IMR-90 (cell line): ENCODE results near the gene NPRL2. TPM values are rescaled to one million over a fixed set of nuclear protein-coding genes. Genes with fewer than 3 reads are reported as not detected.
A peak's percentile ranks its signal among the peaks of the same experiment; 100 is the strongest.

Experiments
- ATAC-seq: fragments of 200-7000 bp; cut with Tn5 transposase; 2 replicates; pipeline ENCODE4 v1.9.1; 2020; ENCODE audit warnings: low read depth, mild to moderate bottlenecking, moderate library complexity
- BruUV-seq: library from RNA; stranded (reverse); fragments of 400-500 nt; replicated peaks from 2 replicates; lab custom pipeline; 2021; lab: Mats Ljungman, UMichigan
- CTCF ChIA-PET: fragments of 300-600 bp; formaldehyde crosslinking; extraction: SDS; loops from one replicate; lab custom pipeline; 2021; ENCODE audit warnings: antibody characterized with exemption; lab: Yijun Ruan, JAX
- POLR2A ChIA-PET: fragments of 300-600 bp; sonication (Branson Sonifier 250); formaldehyde crosslinking; loops from one replicate; lab custom pipeline; 2022; ENCODE audit warnings: antibody characterized with exemption; ENCODE audit not compliant: unreplicated experiment; lab: Charles Lee
- DNase-seq: peaks from one replicate; pipeline ENCODE4 v3.0.0; 2013
- H2AFZ ChIP-seq: replicated peaks from 2 replicates; pipeline ENCODE3; 2013; ENCODE audit warnings: low read length, mild to moderate bottlenecking; ENCODE audit not compliant: poor library complexity
- H2AK5ac ChIP-seq: 2 replicates; pipeline ENCODE4 v1.6.1; 2013; ENCODE audit warnings: low read depth, low read length, inconsistent platforms
- H2AK9ac ChIP-seq: replicated peaks from 2 replicates; pipeline ENCODE3; 2013; ENCODE audit warnings: mild to moderate bottlenecking, low read depth, low read length, moderate library complexity; ENCODE audit not compliant: poor library complexity
- H2BK120ac ChIP-seq: 2 replicates; pipeline ENCODE4 v1.6.1; 2013; ENCODE audit warnings: low read depth, low read length, inconsistent platforms
- H2BK15ac ChIP-seq: 3 replicates; pipeline ENCODE4 v1.6.1; 2013; ENCODE audit warnings: low read depth, low read length, inconsistent platforms
- H2BK20ac ChIP-seq: 2 replicates; pipeline ENCODE4 v1.6.1; 2013; ENCODE audit warnings: low read depth, mild to moderate bottlenecking, inconsistent platforms, low read length, moderate library complexity
- H2BK5ac ChIP-seq: 2 replicates; pipeline ENCODE4 v1.6.1; 2013; ENCODE audit warnings: mild to moderate bottlenecking, low read depth, low read length, inconsistent platforms; ENCODE audit not compliant: poor library complexity, severe bottlenecking
- H3K14ac ChIP-seq: replicated peaks from 2 replicates; pipeline ENCODE4 v1.6.1; 2013; ENCODE audit warnings: low read depth, low read length, inconsistent platforms
- H3K18ac ChIP-seq: 2 replicates; pipeline ENCODE4 v1.6.1; 2013; ENCODE audit warnings: low read depth, low read length, control low read depth
- H3K23ac ChIP-seq: 2 replicates; pipeline ENCODE4 v1.6.1; 2013; ENCODE audit warnings: low read depth, low read length, inconsistent platforms
- H3K27ac ChIP-seq: 2 replicates; pipeline ENCODE4 v1.5.1; 2013; ENCODE audit warnings: mild to moderate bottlenecking, control low read depth, low read length; ENCODE audit not compliant: insufficient read depth
- H3K27me3 ChIP-seq: 2 replicates; pipeline ENCODE4 v1.6.1; 2013; ENCODE audit warnings: low read length; ENCODE audit not compliant: control insufficient read depth, insufficient read depth
- H3K36me3 ChIP-seq: 2 replicates; pipeline ENCODE4 v1.6.1; 2013; ENCODE audit warnings: low read length, mixed read lengths; ENCODE audit not compliant: control insufficient read depth, insufficient read depth
- H3K4ac ChIP-seq: 2 replicates; pipeline ENCODE4 v1.6.1; 2013; ENCODE audit warnings: low read depth, low read length, inconsistent platforms
- H3K4me1 ChIP-seq: 2 replicates; pipeline ENCODE4 v1.6.1; 2013; ENCODE audit warnings: low read length, mixed read lengths; ENCODE audit not compliant: control insufficient read depth, insufficient read depth
- H3K4me2 ChIP-seq: 2 replicates; pipeline ENCODE4 v1.6.1; 2013; ENCODE audit warnings: low read depth, mild to moderate bottlenecking, control low read depth, low read length, moderate library complexity
- H3K4me3 ChIP-seq: 2 replicates; pipeline ENCODE4 v1.5.1; 2013; ENCODE audit warnings: low read depth, mild to moderate bottlenecking, control low read depth, low read length, moderate library complexity; ENCODE audit not compliant: insufficient read depth
- H3K56ac ChIP-seq: 2 replicates; pipeline ENCODE4 v1.6.1; 2013; ENCODE audit warnings: low read length, inconsistent platforms; ENCODE audit not compliant: insufficient read depth; ENCODE audit errors: extremely low read depth
- H3K79me1 ChIP-seq, 2 experiments: 2 replicates each; pipeline ENCODE4 v1.6.1; 2013; ENCODE audit warnings: low read length in 2 of 2, inconsistent platforms in 1 of 2, low read depth in 1 of 2
- H3K9ac ChIP-seq: 2 replicates; pipeline ENCODE4 v1.6.1; 2013; ENCODE audit warnings: low read depth, low read length, control low read depth
- H3K9me1 ChIP-seq: 2 replicates; pipeline ENCODE4 v1.6.1; 2013; ENCODE audit warnings: low read length, inconsistent platforms; ENCODE audit not compliant: insufficient read depth
- H3K9me3 ChIP-seq: 2 replicates; pipeline ENCODE4 v1.6.1; 2013; ENCODE audit warnings: low read length; ENCODE audit not compliant: control insufficient read depth, insufficient read depth
- H4K20me1 ChIP-seq: 2 replicates; pipeline ENCODE4 v1.6.1; 2013; ENCODE audit warnings: low read length, inconsistent platforms; ENCODE audit not compliant: insufficient read depth
- H4K5ac ChIP-seq: 2 replicates; pipeline ENCODE4 v1.6.1; 2013; ENCODE audit warnings: mild to moderate bottlenecking, low read depth, low read length, control low read depth
- H4K8ac ChIP-seq, 2 experiments: 2 replicates each; pipeline ENCODE4 v1.6.1; 2013; ENCODE audit warnings: low read depth in 2 of 2, low read length in 2 of 2, control low read depth in 1 of 2, inconsistent platforms in 1 of 2
- H4K91ac ChIP-seq: 2 replicates; pipeline ENCODE4 v1.6.1; 2013; ENCODE audit warnings: low read depth, low read length, inconsistent platforms; ENCODE audit not compliant: insufficient read depth
- CHD1 ChIP-seq: IDR thresholded peaks from 2 replicates; pipeline ENCODE4 v1.6.1; 2012; ENCODE audit warnings: low read depth, low read length, improper control_type of control experiment
- ELK1 ChIP-seq: fragments of 150-350 bp; IDR thresholded peaks from 2 replicates; pipeline ENCODE4 v1.6.1; 2016; ENCODE audit warnings: low read depth, mild to moderate bottlenecking, low read length, moderate library complexity, borderline replicate concordance
- MXI1 ChIP-seq: IDR thresholded peaks from 2 replicates; pipeline ENCODE4 v1.6.1; 2012; ENCODE audit warnings: low read depth, mild to moderate bottlenecking, low read length, moderate library complexity, borderline replicate concordance
- NFE2L2 ChIP-seq: fragments of 150-350 bp; IDR thresholded peaks from 2 replicates; pipeline ENCODE4 v1.6.1; 2016; ENCODE audit warnings: low read depth, mild to moderate bottlenecking, low read length
- RAD21 ChIP-seq: IDR thresholded peaks from 2 replicates; pipeline ENCODE4 v1.6.1; 2012; ENCODE audit warnings: low read length, improper control_type of control experiment
- WGBS, 2 experiments: methylation state at CpG; one replicate each; pipeline versions ENCODE4 v1.1.5 to v1.1.7; 2013; ENCODE audit warnings: missing lambda C conversion rate in 2 of 2; ENCODE audit not compliant: insufficient read length in 1 of 2; ENCODE audit errors: extremely low coverage in 2 of 2; 5-methylcytosine and 5-hydroxymethylcytosine counted together
- dilution Hi-C: fragments of 300-500 bp; cut with HindIII; formaldehyde crosslinking; loops from one replicate; pipeline ENCODE4 v1.14.3; 2018; ENCODE audit warnings: low sequenced_read_pairs; ENCODE audit not compliant: unreplicated experiment
- in situ Hi-C: fragments of 300-500 bp; cut with MboI; formaldehyde crosslinking; loops from 3 replicates; pipeline ENCODE4 v1.14.3; 2019; ENCODE audit warnings: low sequenced_read_pairs, inconsistent platforms, mixed read lengths
- intact Hi-C: fragments of 100-400 bp; cut with micrococcal nuclease; formaldehyde crosslinking; loops from 2 replicates; pipeline ENCODE4 v1.10.0; 2022
- polyA plus RNA-seq, 3 experiments: library from polyadenylated mRNA; depleted of rRNA; stranded (reverse); fragments of >200 nt; gene quantifications; 2 replicates each; pipeline ENCODE4 v1.2.3, GENCODE V29; 2012; ENCODE audit warnings: low replicate concordance in 1 of 3
- total RNA-seq: library from RNA; depleted of rRNA; stranded (reverse); fragments of >200 nt; gene quantifications from 2 replicates; pipeline ENCODE4 v1.2.3, GENCODE V29; 2012
- TF ChIP-seq, protein P1 (sequence below): conservative IDR thresholded peaks from 2 replicates; pipeline ENCODE4 v1.5.1; 2012; ENCODE audit warnings: mild to moderate bottlenecking, low read depth, low read length, improper control_type of control experiment

The NPRL2 gene
- total and polyA plus RNA-seq, 2 of the 4 experiments (the other 2 are of a cell fraction) = 38.3 to 38.7 TPM

DNA sequence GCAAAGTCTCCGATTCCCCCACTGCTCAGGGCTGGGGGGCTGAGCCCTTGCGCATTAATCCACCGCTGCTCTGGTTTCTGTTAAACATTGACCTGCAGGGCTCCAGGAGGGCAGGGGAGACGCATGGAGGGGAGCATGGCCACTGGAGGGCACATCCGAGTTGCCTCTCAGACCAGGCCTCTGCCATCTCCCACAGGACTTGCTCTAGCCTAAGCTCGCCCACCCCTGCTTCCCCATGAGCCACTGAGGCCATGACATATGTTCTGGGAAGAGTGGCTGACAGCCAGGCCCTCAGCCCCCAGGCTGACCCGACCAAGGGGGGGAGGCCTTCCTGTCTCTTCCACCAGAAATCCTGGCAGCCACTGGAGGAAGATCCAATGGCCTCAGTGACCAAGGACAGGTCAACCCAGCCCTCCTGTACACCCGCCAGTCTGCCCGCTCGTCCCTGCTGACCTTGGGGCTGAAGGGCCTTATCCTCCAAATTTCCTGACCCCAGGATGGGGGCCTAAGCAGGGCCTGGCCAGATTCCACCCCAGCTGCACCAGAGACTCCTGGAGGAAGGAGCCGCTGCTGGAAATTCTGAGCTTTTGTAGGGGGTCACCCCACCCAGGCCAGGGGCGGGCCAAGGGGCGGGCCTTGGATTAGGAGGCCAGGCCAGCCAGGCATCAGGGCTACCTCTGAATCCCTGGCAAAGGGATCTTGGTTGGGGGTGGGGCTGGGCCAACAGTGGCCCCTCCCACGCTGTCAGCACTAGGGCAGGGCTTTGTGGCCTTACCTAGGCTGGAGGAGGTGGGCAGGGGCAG, 47.4 kb downstream of the NPRL2 start, which contains the start of gene HYAL1:
TSS of gene HYAL1 (minus strand) at position 562 of the 803 bp plus-strand sequence. CDS start 618 bp downstream, outside the sequence.
- CTCF ChIA-PET = no interaction called here

More for the DNA sequence above, 47.4 kb downstream of the NPRL2 start, which contains the start of gene HYAL1:
- no peaks in the 10 kb centered on the region for H3K36me3 ChIP-seq
- H2AK9ac ChIP-seq = no peak within 1 kb of the TSS
- no peak within 1 kb of the TSS for H3K4me2 ChIP-seq
- H2BK20ac ChIP-seq = no peak within 1 kb of the TSS
- dilution Hi-C loops = no loop called here
- POLR2A ChIA-PET = no interaction called here
- no peak within 1 kb of the TSS for H2BK5ac ChIP-seq
- 72% methylated on average over 6 of the region's 14 CpGs; no CpG with 5 or more reads in 1 of the 2 experiments for WGBS, 2 experiments
- no peaks in the 10 kb centered on the region for H4K20me1 ChIP-seq
- H3K9me1 ChIP-seq = peaks cover 18% of the 10 kb centered on the region
- no peak within 1 kb of the TSS for H3K4ac ChIP-seq
- H4K5ac ChIP-seq = no peak within 1 kb of the TSS
- H4K8ac ChIP-seq = no peak within 1 kb of the TSS
- no TSS peak for BruUV-seq
- H3K27ac ChIP-seq = no peak within 1 kb of the TSS
- H3K4me1 ChIP-seq = peaks cover 12% of the 10 kb centered on the region
- no peaks in the 10 kb centered on the region for H3K27me3 ChIP-seq
- peaks cover 13 to 23% of the 10 kb centered on the region in 2 experiments for H3K79me1 ChIP-seq
- no peak within 1 kb of the TSS for H3K4me3 ChIP-seq
- no peak within 1 kb of the TSS for H2AK5ac ChIP-seq
- no peak within 1 kb of the TSS for H2BK120ac ChIP-seq
- no peak within 1 kb of the TSS for H3K9ac ChIP-seq
- intact Hi-C loops = no loop called here
- H3K18ac ChIP-seq = no peak within 1 kb of the TSS
- H2BK15ac ChIP-seq = no peak within 1 kb of the TSS
- TF ChIP-seq RAD21 (no peak), NFE2L2 (no peak), CHD1 (no peak), ELK1 (no peak), MXI1 (no peak)
- TF ChIP-seq, protein P1, sequence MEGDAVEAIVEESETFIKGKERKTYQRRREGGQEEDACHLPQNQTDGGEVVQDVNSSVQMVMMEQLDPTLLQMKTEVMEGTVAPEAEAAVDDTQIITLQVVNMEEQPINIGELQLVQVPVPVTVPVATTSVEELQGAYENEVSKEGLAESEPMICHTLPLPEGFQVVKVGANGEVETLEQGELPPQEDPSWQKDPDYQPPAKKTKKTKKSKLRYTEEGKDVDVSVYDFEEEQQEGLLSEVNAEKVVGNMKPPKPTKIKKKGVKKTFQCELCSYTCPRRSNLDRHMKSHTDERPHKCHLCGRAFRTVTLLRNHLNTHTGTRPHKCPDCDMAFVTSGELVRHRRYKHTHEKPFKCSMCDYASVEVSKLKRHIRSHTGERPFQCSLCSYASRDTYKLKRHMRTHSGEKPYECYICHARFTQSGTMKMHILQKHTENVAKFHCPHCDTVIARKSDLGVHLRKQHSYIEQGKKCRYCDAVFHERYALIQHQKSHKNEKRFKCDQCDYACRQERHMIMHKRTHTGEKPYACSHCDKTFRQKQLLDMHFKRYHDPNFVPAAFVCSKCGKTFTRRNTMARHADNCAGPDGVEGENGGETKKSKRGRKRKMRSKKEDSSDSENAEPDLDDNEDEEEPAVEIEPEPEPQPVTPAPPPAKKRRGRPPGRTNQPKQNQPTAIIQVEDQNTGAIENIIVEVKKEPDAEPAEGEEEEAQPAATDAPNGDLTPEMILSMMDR = 0 out of 2 replicates have a peak, but pooled peaks have one; percentile 9
- ATAC-seq (no peak), DNase-seq (no peak)
- no peak within 1 kb of the TSS for H3K23ac ChIP-seq
- H4K91ac ChIP-seq = no peak within 1 kb of the TSS
- H3K56ac ChIP-seq = no peak within 1 kb of the TSS
- in situ Hi-C loops = no loop called here
- H3K9me3 ChIP-seq = 0 out of 2 replicates have a peak, but pooled peaks cover 3% of the 10 kb centered on the region
- H2AFZ ChIP-seq = no peak within 1 kb of the TSS
- H3K14ac ChIP-seq = no peak within 1 kb of the TSS
